NB4 (cell line): ENCODE measurements around the gene TMEM184A.

Experiments
- DNase-seq: peaks from one replicate; pipeline ENCODE4 v3.0.0; 2010; ENCODE audit warnings: low read depth
- H3K4me3 ChIP-seq: one replicate; pipeline ENCODE4 v1.5.1; 2011; ENCODE audit warnings: mild to moderate bottlenecking, low read depth, low read length, moderate library complexity
- MYC ChIP-seq: IDR thresholded peaks from 2 replicates; pipeline ENCODE4 v1.6.1; 2011; ENCODE audit warnings: low read depth, low read length
- POLR2A ChIP-seq: IDR thresholded peaks from 2 replicates; pipeline ENCODE4 v1.6.1; 2011; ENCODE audit warnings: mild to moderate bottlenecking; ENCODE audit not compliant: insufficient read length; ENCODE audit errors: extremely low read depth
- TF ChIP-seq, protein P1 (sequence below): IDR thresholded peaks from one replicate; pipeline ENCODE4 v1.5.1; 2012; ENCODE audit warnings: low read depth, low read length
- TF ChIP-seq, protein P2 (sequence below): IDR thresholded peaks from 2 replicates; pipeline ENCODE4 v1.6.1; 2011; ENCODE audit warnings: low read depth, low read length

The TMEM184A gene

DNA sequence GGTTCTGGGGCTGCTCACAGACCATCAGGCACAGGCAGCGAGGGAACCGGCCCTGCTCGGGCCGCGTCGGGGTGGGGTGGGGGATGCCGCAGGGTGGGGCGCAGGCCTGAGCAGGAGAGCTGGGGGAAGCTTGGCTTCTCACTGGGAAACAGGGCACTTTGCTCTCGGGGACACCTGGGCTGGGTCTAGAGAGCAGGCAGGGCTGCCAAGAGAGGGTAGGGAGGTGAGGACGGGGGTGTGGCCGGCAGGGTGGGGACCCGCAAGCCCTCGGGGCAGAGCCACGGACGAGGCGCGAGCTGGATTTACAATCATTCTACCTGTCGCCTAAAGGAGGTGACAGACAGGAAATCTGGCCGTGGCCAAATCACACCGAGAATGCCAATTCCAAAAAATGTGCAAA lies 62.9 kb downstream of the TMEM184A start:
- TF ChIP-seq, protein P1, sequence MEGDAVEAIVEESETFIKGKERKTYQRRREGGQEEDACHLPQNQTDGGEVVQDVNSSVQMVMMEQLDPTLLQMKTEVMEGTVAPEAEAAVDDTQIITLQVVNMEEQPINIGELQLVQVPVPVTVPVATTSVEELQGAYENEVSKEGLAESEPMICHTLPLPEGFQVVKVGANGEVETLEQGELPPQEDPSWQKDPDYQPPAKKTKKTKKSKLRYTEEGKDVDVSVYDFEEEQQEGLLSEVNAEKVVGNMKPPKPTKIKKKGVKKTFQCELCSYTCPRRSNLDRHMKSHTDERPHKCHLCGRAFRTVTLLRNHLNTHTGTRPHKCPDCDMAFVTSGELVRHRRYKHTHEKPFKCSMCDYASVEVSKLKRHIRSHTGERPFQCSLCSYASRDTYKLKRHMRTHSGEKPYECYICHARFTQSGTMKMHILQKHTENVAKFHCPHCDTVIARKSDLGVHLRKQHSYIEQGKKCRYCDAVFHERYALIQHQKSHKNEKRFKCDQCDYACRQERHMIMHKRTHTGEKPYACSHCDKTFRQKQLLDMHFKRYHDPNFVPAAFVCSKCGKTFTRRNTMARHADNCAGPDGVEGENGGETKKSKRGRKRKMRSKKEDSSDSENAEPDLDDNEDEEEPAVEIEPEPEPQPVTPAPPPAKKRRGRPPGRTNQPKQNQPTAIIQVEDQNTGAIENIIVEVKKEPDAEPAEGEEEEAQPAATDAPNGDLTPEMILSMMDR, result no peak
- no peak for TF ChIP-seq POLR2A
- H3K4me3 ChIP-seq, result no peak overlapping the region
- no peak for DNase-seq

DNA sequence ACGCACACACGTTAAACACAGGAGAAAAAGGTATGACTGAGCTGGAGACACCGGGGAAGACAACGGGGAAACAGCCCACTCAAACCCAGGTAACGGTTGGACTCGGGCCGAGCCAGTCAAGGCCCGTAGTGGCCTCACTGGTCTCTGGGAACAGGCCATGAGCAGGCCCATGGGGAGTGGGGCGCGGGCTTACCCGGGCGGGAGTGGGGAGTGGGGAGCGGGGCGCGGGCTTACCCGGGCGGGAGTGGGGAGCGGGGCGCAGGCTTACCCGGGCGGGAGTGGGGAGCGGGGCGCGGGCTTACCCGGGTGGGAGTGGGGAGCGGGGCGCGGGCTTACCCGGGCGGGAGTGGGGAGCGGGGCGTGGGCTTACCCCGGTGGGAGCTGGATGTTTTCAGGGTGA lies 63.4 kb downstream of the TMEM184A start:
- no peak overlapping the region for H3K4me3 ChIP-seq
- TF ChIP-seq MYC, result no peak
- TF ChIP-seq, protein P1, result no peak
- TF ChIP-seq, protein P2, sequence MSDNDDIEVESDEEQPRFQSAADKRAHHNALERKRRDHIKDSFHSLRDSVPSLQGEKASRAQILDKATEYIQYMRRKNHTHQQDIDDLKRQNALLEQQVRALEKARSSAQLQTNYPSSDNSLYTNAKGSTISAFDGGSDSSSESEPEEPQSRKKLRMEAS, result no peak
- TF ChIP-seq POLR2A, result no peak
- no peak for DNase-seq
